HL-60 (cell line): ENCODE data around the gene IFT81.

Experiments
- CTCF ChIP-seq: IDR thresholded peaks from one replicate; pipeline ENCODE4 v1.5.1; 2011; ENCODE audit warnings: low read length, control low read depth, inconsistent platforms; ENCODE audit not compliant: insufficient read depth
- GABPA ChIP-seq: IDR thresholded peaks from 2 replicates; pipeline ENCODE4 v1.6.1; 2012; ENCODE audit warnings: low read depth
- POLR2AphosphoS5 ChIP-seq: IDR thresholded peaks from 2 replicates; pipeline ENCODE4 v1.6.1; 2012; ENCODE audit warnings: low read depth
- REST ChIP-seq: IDR thresholded peaks from 2 replicates; pipeline ENCODE4 v1.6.1; 2012; ENCODE audit warnings: low read depth; ENCODE audit not compliant: insufficient replicate concordance
- SPI1 ChIP-seq: IDR thresholded peaks from 2 replicates; pipeline ENCODE4 v1.6.1; 2012; ENCODE audit warnings: low read depth, mild to moderate bottlenecking, borderline replicate concordance

DNA sequence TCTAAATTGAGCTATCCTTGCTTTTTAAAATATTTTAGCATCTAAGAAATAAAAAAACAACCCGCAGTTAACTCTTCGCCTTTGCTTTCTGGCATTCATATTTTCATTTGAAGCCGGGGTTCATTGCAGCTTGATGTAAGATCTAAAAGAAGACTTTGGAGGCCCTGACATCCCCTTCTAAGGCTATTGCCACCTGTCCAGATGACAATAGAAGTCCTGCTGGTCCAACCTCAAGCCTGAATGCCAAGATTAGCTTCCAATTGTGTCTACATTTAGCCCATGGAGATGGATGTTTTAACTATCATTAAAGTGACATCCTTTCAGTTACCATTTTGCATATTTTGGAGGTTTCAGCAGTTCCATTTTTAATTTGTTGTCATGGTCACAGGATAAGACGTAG, 105.3 kb downstream of the IFT81 start:
- no peak for TF ChIP-seq CTCF
- TF ChIP-seq POLR2AphosphoS5 = no peak
- no peak for TF ChIP-seq GABPA
- TF ChIP-seq SPI1 = no peak
- TF ChIP-seq REST = no peak
